Measurements from ENCODE around the gene CIDEB. TPM values are rescaled to one million over a fixed set of nuclear protein-coding genes. Genes with fewer than 3 reads are reported as not detected.

The CIDEB gene
- total RNA-seq, 1 experiment from 2014 or later: 0.06 TPM

DNA sequence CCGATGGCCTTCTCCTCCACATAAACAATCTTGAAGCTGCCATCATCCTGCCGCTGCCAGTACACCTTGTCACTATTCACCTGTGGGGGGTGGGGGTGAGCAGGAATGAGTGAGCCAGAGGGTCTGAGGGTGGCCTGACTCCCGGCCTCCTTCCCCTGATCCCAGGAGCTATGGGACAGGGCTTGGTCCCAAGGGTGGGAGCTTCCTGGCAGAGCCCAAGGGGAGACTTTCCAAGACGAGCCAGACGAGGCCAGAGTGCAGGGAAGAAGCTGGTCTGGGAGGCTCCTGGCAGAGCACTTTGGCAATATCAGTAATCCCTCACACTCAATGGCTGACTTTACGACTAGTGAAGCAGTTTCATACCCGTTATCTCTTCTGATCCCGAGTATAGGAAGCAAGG, 52.3 kb downstream of the CIDEB start:
- no peak for DNase-seq (ENCODE audit: low read depth)

Other genes starting within 250 kb of the CIDEB start
- not detected in 2 replicates for gene CPNE6, start 236.4 kb downstream of the CIDEB start, total RNA-seq (2014; rRNA removed; shearing (Covaris generic))
- 6.6 and 12.6 TPM in 2 replicates for gene PCK2, start 213.7 kb downstream of the CIDEB start, total RNA-seq (2014; rRNA removed; shearing (Covaris generic))
- 68.9 and 75.2 TPM in 2 replicates for gene DCAF11, start 193.2 kb downstream of the CIDEB start, total RNA-seq (2014; rRNA removed; shearing (Covaris generic))
- 3.1 and 5.9 TPM in 2 replicates for gene NRL, start 193.0 kb downstream of the CIDEB start, total RNA-seq (2014; rRNA removed; shearing (Covaris generic))
- 2.7 TPM in 1 of 2 replicates, not detected in the other for gene FITM1, start 177.3 kb downstream of the CIDEB start, total RNA-seq (2014; rRNA removed; shearing (Covaris generic))
- 191 and 208 TPM in 2 replicates for gene PSME1, start 171.8 kb downstream of the CIDEB start, total RNA-seq (2014; rRNA removed; shearing (Covaris generic))
- 25.4 and 46.5 TPM in 2 replicates for gene EMC9, start 166.4 kb downstream of the CIDEB start, total RNA-seq (2014; rRNA removed; shearing (Covaris generic))
- 241 and 245 TPM in 2 replicates for gene PSME2, start 161.4 kb downstream of the CIDEB start, total RNA-seq (2014; rRNA removed; shearing (Covaris generic))
- 49.7 and 68.1 TPM in 2 replicates for gene RNF31, start 160.5 kb downstream of the CIDEB start, total RNA-seq (2014; rRNA removed; shearing (Covaris generic))
- 7.9 and 25.5 TPM in 2 replicates for gene IRF9, start 146.7 kb downstream of the CIDEB start, total RNA-seq (2014; rRNA removed; shearing (Covaris generic))
- not detected in 2 replicates for gene REC8, start 135.9 kb downstream of the CIDEB start, total RNA-seq (2014; rRNA removed; shearing (Covaris generic))
- 165 and 275 TPM in 2 replicates for gene IPO4, start 119.2 kb downstream of the CIDEB start, total RNA-seq (2014; rRNA removed; shearing (Covaris generic))
- gene TM9SF1, start 112.5 kb downstream of the CIDEB start, total RNA-seq (2014; rRNA removed; shearing (Covaris generic)): 91.9 and 98.7 TPM in 2 replicates
- gene TSSK4, start 102.3 kb downstream of the CIDEB start, total RNA-seq (2014; rRNA removed; shearing (Covaris generic)): not detected in 2 replicates
- gene CHMP4A, start 94.5 kb downstream of the CIDEB start, total RNA-seq (2014; rRNA removed; shearing (Covaris generic)): 60.1 and 89.8 TPM in 2 replicates
- gene MDP1, start 91.9 kb downstream of the CIDEB start, total RNA-seq (2014; rRNA removed; shearing (Covaris generic)): 12.7 and 18.9 TPM in 2 replicates
- 308 and 348 TPM in 2 replicates for gene NEDD8, start 75.6 kb downstream of the CIDEB start, total RNA-seq (2014; rRNA removed; shearing (Covaris generic))
- 83.3 and 112 TPM in 2 replicates for gene GMPR2, start 75.0 kb downstream of the CIDEB start, total RNA-seq (2014; rRNA removed; shearing (Covaris generic))
- gene TINF2, start 65.4 kb downstream of the CIDEB start, total RNA-seq (2014; rRNA removed; shearing (Covaris generic)): 34.6 and 48.3 TPM in 2 replicates
- gene TGM1, start 44.8 kb downstream of the CIDEB start, total RNA-seq (2014; rRNA removed; shearing (Covaris generic)): 0.69 and 2.6 TPM in 2 replicates
- gene RABGGTA, start 36.4 kb downstream of the CIDEB start, total RNA-seq (2014; rRNA removed; shearing (Covaris generic)): 21.5 and 22.1 TPM in 2 replicates
- 1.7 and 4.9 TPM in 2 replicates for gene DHRS1, start 8.2 kb downstream of the CIDEB start, total RNA-seq (2014; rRNA removed; shearing (Covaris generic))
- 15.8 and 17.1 TPM in 2 replicates for gene NOP9, start 8.1 kb downstream of the CIDEB start, total RNA-seq (2014; rRNA removed; shearing (Covaris generic))
- gene LTB4R2, start 2.2 kb upstream of the CIDEB start, total RNA-seq (2014; rRNA removed; shearing (Covaris generic)): 6.9 and 16.7 TPM in 2 replicates
- gene LTB4R, start 3.5 kb upstream of the CIDEB start, total RNA-seq (2014; rRNA removed; shearing (Covaris generic)): 2.5 and 6.3 TPM in 2 replicates
- gene ADCY4, start 27.1 kb upstream of the CIDEB start, total RNA-seq (2014; rRNA removed; shearing (Covaris generic)): 0.17 TPM in 1 of 2 replicates, not detected in the other
- gene RIPK3, start 32.0 kb upstream of the CIDEB start, total RNA-seq (2014; rRNA removed; shearing (Covaris generic)): not detected in 2 replicates
- 14.5 and 28.8 TPM in 2 replicates for gene NFATC4, start 60.2 kb upstream of the CIDEB start, total RNA-seq (2014; rRNA removed; shearing (Covaris generic))
- 0.33 and 0.57 TPM in 2 replicates for gene NYNRIN, start 91.0 kb upstream of the CIDEB start, total RNA-seq (2014; rRNA removed; shearing (Covaris generic))
- gene CBLN3, start 121.7 kb upstream of the CIDEB start, total RNA-seq (2014; rRNA removed; shearing (Covaris generic)): not detected in 2 replicates
- gene KHNYN, start 122.0 kb upstream of the CIDEB start, total RNA-seq (2014; rRNA removed; shearing (Covaris generic)): 22.4 and 29.4 TPM in 2 replicates
- 9.3 and 10.0 TPM in 2 replicates for gene SDR39U1, start 134.8 kb upstream of the CIDEB start, total RNA-seq (2014; rRNA removed; shearing (Covaris generic))
- not detected in 2 replicates for gene CMA1, start 200.3 kb upstream of the CIDEB start, total RNA-seq (2014; rRNA removed; shearing (Covaris generic))

All from Daoy (cell line).